GM12878 (cell line): ENCODE results near the gene SKAP1. TPM values are rescaled to one million over a fixed set of nuclear protein-coding genes. Genes with fewer than 3 reads are reported as not detected.

Experiments
- ATAC-seq: fragments of 200-7000 bp; cut with Tn5 transposase; 3 replicates; pipeline ENCODE4 v1.9.1; 2020; ENCODE audit warnings: mild to moderate bottlenecking, moderate library complexity
- BruUV-seq: library from RNA; stranded (reverse); fragments of 400-500 nt; replicated peaks from 2 replicates; lab custom pipeline; 2021; lab: Mats Ljungman, UMichigan
- CTCF ChIA-PET: fragments of 300-600 bp; sonication (Branson Sonifier 250); formaldehyde crosslinking; extraction: SDS; loops from one replicate; lab custom pipeline; 2021; ENCODE audit warnings: inconsistent platforms; lab: Yijun Ruan, JAX
- POLR2A ChIA-PET: fragments of 350-600 bp; formaldehyde crosslinking; extraction: SDS; loops from one replicate; lab custom pipeline; 2021; ENCODE audit warnings: inconsistent platforms; lab: Charles Lee
- RAD21 ChIA-PET: fragments of 300-600 bp; sonication (Branson Sonifier 250); formaldehyde crosslinking; loops from one replicate; lab custom pipeline; 2023; ENCODE audit warnings: antibody characterized with exemption; ENCODE audit not compliant: unreplicated experiment; lab: Charles Lee
- SMC1A ChIA-PET: fragments of 300-600 bp; sonication (Branson Sonifier 250); formaldehyde crosslinking; loops from one replicate; lab custom pipeline; 2023; ENCODE audit not compliant: unreplicated experiment, uncharacterized antibody; lab: Charles Lee
- DNase-seq: peaks from one replicate; pipeline ENCODE4 v3.0.0-alpha.2; 2011; ENCODE audit warnings: low read depth, low spot score
- FAIRE-seq: peaks from 3 replicates; lab custom pipeline; 2011; peaks lifted over from hg19 to GRCh38; lab: Jason Lieb, UNC
- H2AFZ ChIP-seq: 2 replicates; pipeline ENCODE4 v1.6.0; 2011; ENCODE audit warnings: low read depth, low read length, control low read depth; ENCODE audit not compliant: control insufficient read depth
- H3K27ac ChIP-seq: 2 replicates; pipeline ENCODE4 v1.5.1; 2011; ENCODE audit warnings: control low read depth; ENCODE audit not compliant: control insufficient read depth, insufficient read depth
- H3K27me3 ChIP-seq, 2 experiments: replicated peaks in 1 of 2; 2 replicates each; pipeline versions ENCODE4 v1.6.0 to v1.6.1; 2011; ENCODE audit warnings: low read length in 1 of 2; ENCODE audit not compliant: control insufficient read depth in 2 of 2, insufficient read depth in 2 of 2
- H3K36me3 ChIP-seq, 2 experiments: 2 replicates each; pipeline ENCODE4 v1.5.1; 2011; ENCODE audit warnings: low read length in 1 of 2; ENCODE audit not compliant: control insufficient read depth in 2 of 2, insufficient read depth in 2 of 2
- H3K4me1 ChIP-seq: 2 replicates; pipeline ENCODE4 v1.6.1; 2011; ENCODE audit warnings: mild to moderate bottlenecking, low read length, moderate library complexity, mixed read lengths; ENCODE audit not compliant: control insufficient read depth, insufficient read depth
- H3K4me2 ChIP-seq: 2 replicates; pipeline ENCODE4 v1.6.0; 2011; ENCODE audit warnings: control low read depth; ENCODE audit not compliant: control insufficient read depth, insufficient read depth
- H3K4me3 ChIP-seq: fragments of 200-600 bp; sonication (generic); 2 replicates; pipeline ENCODE4 v1.5.1; 2016
- H3K79me2 ChIP-seq: 2 replicates; pipeline ENCODE4 v1.6.0; 2011; ENCODE audit warnings: low read length; ENCODE audit not compliant: control insufficient read depth, insufficient read depth
- H3K9ac ChIP-seq: 2 replicates; pipeline ENCODE4 v1.8.0; 2011; ENCODE audit warnings: low read length, control low read depth, mixed read lengths; ENCODE audit not compliant: control insufficient read depth, insufficient read depth
- H3K9me3 ChIP-seq: replicated peaks from 3 replicates; pipeline ENCODE4 v1.5.1; 2011; ENCODE audit warnings: mild to moderate bottlenecking, low read length; ENCODE audit not compliant: control insufficient read depth, insufficient read depth
- H4K20me1 ChIP-seq: 2 replicates; pipeline ENCODE4 v1.6.0; 2011; ENCODE audit not compliant: control insufficient read depth, insufficient read depth
- BACH1 ChIP-seq: fragments of 450-650 bp; IDR thresholded peaks from 2 replicates; pipeline ENCODE4 v1.6.1; 2017; ENCODE audit warnings: mild to moderate bottlenecking, borderline replicate concordance
- BHLHE40 ChIP-seq, 2 experiments: fragments of 450-650 bp in 1 of 2; IDR thresholded peaks; 2 replicates each; pipeline ENCODE4 v1.6.1; 2011 to 2017; ENCODE audit warnings: low read depth in 2 of 2, borderline replicate concordance in 1 of 2, improper control_type of control experiment in 1 of 2, low read length in 1 of 2, mild to moderate bottlenecking in 1 of 2
- CHD2 ChIP-seq: IDR thresholded peaks from 2 replicates; pipeline ENCODE4 v1.6.1; 2011; ENCODE audit warnings: low read depth, low read length, improper control_type of control experiment, borderline replicate concordance
- CREM ChIP-seq: IDR thresholded peaks from 2 replicates; pipeline ENCODE4 v1.6.1; 2014; ENCODE audit warnings: antibody characterized with exemption, low read depth
- JUNB ChIP-seq: IDR thresholded peaks from 2 replicates; pipeline ENCODE4 v1.6.1; 2016; ENCODE audit warnings: antibody characterized with exemption, mild to moderate bottlenecking
- MTA3 ChIP-seq: IDR thresholded peaks from 2 replicates; pipeline ENCODE4 v1.6.1; 2012; ENCODE audit warnings: low read length, inconsistent platforms, borderline replicate concordance
- MXI1 ChIP-seq: fragments of 150-350 bp; IDR thresholded peaks from 2 replicates; pipeline ENCODE4 v1.6.1; 2011; ENCODE audit warnings: low read depth, mild to moderate bottlenecking, inconsistent platforms, low read length, improper control_type of control experiment
- MYB ChIP-seq: fragments of 150-350 bp; IDR thresholded peaks from 2 replicates; pipeline ENCODE4 v1.6.1; 2014; ENCODE audit warnings: mild to moderate bottlenecking, low read depth, low read length, borderline replicate concordance
- NBN ChIP-seq: fragments of 450-650 bp; IDR thresholded peaks from 2 replicates; pipeline ENCODE4 v1.6.1; 2016
- POLR2A ChIP-seq: IDR thresholded peaks from 2 replicates; pipeline ENCODE4 v1.6.1; 2011; ENCODE audit warnings: low read depth, mild to moderate bottlenecking, low read length
- RAD21 ChIP-seq: IDR thresholded peaks from 2 replicates; pipeline ENCODE4 v1.6.1; 2011; ENCODE audit warnings: mild to moderate bottlenecking, low read depth, low read length, moderate library complexity; ENCODE audit not compliant: insufficient read depth
- RBBP5 ChIP-seq: fragments of 200-600 bp; sonication (generic); conservative IDR thresholded peaks from 2 replicates; pipeline ENCODE4 v1.6.1; 2016
- TARDBP ChIP-seq: IDR thresholded peaks from 2 replicates; pipeline ENCODE4 v1.6.1; 2016; ENCODE audit warnings: borderline replicate concordance
- ZNF217 ChIP-seq: fragments of 450-650 bp; IDR thresholded peaks from 2 replicates; pipeline ENCODE4 v1.6.1; 2017; ENCODE audit warnings: antibody characterized with exemption, mild to moderate bottlenecking
- WGBS: methylation state at CpG from one replicate; pipeline ENCODE4 v1.1.6; 2016; ENCODE audit warnings: low lambda C conversion rate; ENCODE audit not compliant: insufficient replicate concordance, insufficient coverage; ENCODE audit errors: missing lambda C conversion rate; 5-methylcytosine and 5-hydroxymethylcytosine counted together
- in situ Hi-C: fragments of 300-500 bp; cut with MboI; formaldehyde crosslinking; loops from 9 replicates; pipeline ENCODE4 v1.14.3; 2018; ENCODE audit warnings: mixed read lengths
- intact Hi-C: fragments of 100-400 bp; cut with micrococcal nuclease; formaldehyde crosslinking; loops from one replicate; pipeline ENCODE4 v1.14.2; 2022; ENCODE audit not compliant: unreplicated experiment
- polyA plus RNA-seq, 11 experiments: library from polyadenylated mRNA; depleted of rRNA in 4 of 11; unstranded in 6 of 11; stranded (reverse) in 5 of 11; fragments of >200 nt; fragmentation: Nextera tagmentation in 4 of 11; fragmentation: Illumina TruSeq in 1 of 11; extraction: Ambion mirVana in 4 of 11; extraction: Trizol in 1 of 11; gene quantifications; 1 replicate in 1 of 11; 2 replicates in 10 of 11; pipeline versions ENCODE4 v1.2.1 to v1.2.3, GENCODE V29; 2011 to 2016; ENCODE audit warnings: inconsistent platforms in 2 of 11, missing spikeins in 2 of 11, low read depth in 1 of 11
- total RNA-seq, 4 experiments: library from RNA; depleted of rRNA in 3 of 4; stranded (reverse); fragments of >200 nt in 3 of 4; fragmentation: Illumina TruSeq in 1 of 4; extraction: Trizol in 1 of 4; gene quantifications; 2 replicates each; pipeline versions ENCODE4 v1.2.1 to v1.2.3, GENCODE V29; 2013 to 2021
- TF ChIP-seq, protein P1 (sequence below): IDR thresholded peaks from 2 replicates; pipeline ENCODE4 v1.6.1; 2011; ENCODE audit warnings: low read depth, low read length, improper control_type of control experiment, borderline replicate concordance
- TF ChIP-seq, protein P2 (sequence below): IDR thresholded peaks from 2 replicates; pipeline ENCODE4 v1.6.1; 2011; ENCODE audit warnings: low read depth, mild to moderate bottlenecking, low read length, moderate library complexity, borderline replicate concordance; ENCODE audit errors: extremely low read depth
- TF ChIP-seq, protein P3 (sequence below): fragments of 450-650 bp; IDR thresholded peaks from 2 replicates; pipeline ENCODE4 v1.6.1; 2017; ENCODE audit warnings: antibody characterized with exemption, mild to moderate bottlenecking, moderate library complexity
- TF ChIP-seq, protein P4 (sequence below): fragments of 450-650 bp; IDR thresholded peaks from 2 replicates; pipeline ENCODE4 v1.6.1; 2017; ENCODE audit warnings: mild to moderate bottlenecking

Gene SKAP1
- total and polyA plus RNA-seq, 10 of the 15 experiments (the other 5 are each of a cell fraction or from before 2014, with no cell fraction given): 17.1 to 97.6 (median 35.9) TPM

DNA sequence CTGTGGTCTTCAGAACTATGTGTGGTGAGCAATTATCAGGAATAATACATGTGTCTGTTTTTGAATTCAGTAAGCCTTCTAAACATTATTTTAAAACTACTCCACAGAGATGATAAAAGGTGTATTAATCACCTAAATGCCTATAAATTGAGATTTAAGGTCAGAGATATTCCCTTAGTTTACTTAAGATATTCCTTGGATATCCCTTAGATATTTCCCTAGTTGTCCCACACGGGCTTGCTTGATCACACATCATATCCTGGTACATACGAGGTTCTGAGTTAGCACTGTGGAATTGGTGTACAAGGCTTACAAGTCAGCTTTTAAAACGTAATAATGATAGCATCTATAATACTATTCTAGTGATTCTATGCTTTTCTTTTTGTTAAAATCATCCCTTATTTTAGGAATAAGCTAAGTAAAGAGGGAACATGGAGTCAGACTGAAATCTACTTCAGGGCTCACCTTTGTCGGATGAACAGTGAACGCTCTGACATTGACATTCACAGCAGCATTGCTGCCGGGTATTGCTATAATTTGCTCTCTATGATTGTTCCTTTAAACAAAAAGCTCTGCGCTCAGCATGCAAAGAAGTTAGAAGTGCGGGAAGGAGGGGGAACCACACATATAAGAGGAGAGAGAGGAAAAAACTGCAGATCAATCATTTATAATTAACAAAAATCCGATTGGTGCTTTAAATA, 136.5 kb downstream of the SKAP1 start (continued):
- TF ChIP-seq, protein P1, sequence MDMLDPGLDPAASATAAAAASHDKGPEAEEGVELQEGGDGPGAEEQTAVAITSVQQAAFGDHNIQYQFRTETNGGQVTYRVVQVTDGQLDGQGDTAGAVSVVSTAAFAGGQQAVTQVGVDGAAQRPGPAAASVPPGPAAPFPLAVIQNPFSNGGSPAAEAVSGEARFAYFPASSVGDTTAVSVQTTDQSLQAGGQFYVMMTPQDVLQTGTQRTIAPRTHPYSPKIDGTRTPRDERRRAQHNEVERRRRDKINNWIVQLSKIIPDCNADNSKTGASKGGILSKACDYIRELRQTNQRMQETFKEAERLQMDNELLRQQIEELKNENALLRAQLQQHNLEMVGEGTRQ: no peak

DNA sequence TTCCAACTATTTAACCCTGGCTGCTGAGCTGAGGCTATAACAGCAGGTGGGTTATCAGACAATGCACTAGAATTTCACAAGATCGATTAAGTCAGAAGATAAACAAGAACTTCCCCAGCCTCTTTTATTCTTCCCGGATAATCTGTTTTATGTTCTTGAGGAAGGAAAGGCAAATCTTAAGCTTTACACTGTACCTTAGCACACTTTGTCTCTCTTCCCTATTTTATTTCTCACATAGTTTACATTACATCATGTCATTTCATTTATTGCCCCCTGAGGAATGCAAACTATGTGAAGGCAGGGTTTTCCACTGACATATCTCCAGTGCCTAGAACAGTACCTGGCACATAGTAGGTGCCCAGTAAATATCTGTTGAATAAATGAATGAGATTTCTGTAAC, 139.6 kb downstream of the SKAP1 start:
- CTCF ChIA-PET: interaction anchor here (0.7 to 20.0 kb wide), 5 partner anchors 9 to 55 kb away, joined by 3 to 190 read pairs (median 4); no protein-coding TSS in a partner anchor
- RAD21 ChIA-PET: no interaction called here
- in situ Hi-C loops: no loop called here
- no peaks in the 10 kb centered on the region for H3K27me3 ChIP-seq
- no peak overlapping the region for H3K27ac ChIP-seq
- FAIRE-seq (no peak), DNase-seq (no peak), ATAC-seq (no peak)
- no TSS peak for BruUV-seq
- SMC1A ChIA-PET: interaction anchor here (1.0 to 2.2 kb wide), 4 partner anchors 11 to 124 kb away, joined by 3 to 7 read pairs (median 3); no protein-coding TSS in a partner anchor
- peaks cover 8% of the 10 kb centered on the region for H3K4me1 ChIP-seq
- no peak for TF ChIP-seq ZNF217
- TF ChIP-seq BACH1: no peak
- TF ChIP-seq NBN: no peak
- TF ChIP-seq CREM: no peak
- no peak for TF ChIP-seq POLR2A
- TF ChIP-seq RAD21: no peak
- TF ChIP-seq RBBP5: no peak
- no peak for TF ChIP-seq JUNB
- no peak for TF ChIP-seq MXI1
- TF ChIP-seq BHLHE40 (IDR thresholded peaks at IDR 0.05; ENCODE audit: borderline replicate concordance in 1 of 2, low read depth in 2 of 2, low read length in 1 of 2): no peak
- TF ChIP-seq CHD2: no peak
- TF ChIP-seq MTA3: no peak
- TF ChIP-seq, protein P2, sequence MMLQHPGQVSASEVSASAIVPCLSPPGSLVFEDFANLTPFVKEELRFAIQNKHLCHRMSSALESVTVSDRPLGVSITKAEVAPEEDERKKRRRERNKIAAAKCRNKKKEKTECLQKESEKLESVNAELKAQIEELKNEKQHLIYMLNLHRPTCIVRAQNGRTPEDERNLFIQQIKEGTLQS: no peak
- TF ChIP-seq, protein P3, sequence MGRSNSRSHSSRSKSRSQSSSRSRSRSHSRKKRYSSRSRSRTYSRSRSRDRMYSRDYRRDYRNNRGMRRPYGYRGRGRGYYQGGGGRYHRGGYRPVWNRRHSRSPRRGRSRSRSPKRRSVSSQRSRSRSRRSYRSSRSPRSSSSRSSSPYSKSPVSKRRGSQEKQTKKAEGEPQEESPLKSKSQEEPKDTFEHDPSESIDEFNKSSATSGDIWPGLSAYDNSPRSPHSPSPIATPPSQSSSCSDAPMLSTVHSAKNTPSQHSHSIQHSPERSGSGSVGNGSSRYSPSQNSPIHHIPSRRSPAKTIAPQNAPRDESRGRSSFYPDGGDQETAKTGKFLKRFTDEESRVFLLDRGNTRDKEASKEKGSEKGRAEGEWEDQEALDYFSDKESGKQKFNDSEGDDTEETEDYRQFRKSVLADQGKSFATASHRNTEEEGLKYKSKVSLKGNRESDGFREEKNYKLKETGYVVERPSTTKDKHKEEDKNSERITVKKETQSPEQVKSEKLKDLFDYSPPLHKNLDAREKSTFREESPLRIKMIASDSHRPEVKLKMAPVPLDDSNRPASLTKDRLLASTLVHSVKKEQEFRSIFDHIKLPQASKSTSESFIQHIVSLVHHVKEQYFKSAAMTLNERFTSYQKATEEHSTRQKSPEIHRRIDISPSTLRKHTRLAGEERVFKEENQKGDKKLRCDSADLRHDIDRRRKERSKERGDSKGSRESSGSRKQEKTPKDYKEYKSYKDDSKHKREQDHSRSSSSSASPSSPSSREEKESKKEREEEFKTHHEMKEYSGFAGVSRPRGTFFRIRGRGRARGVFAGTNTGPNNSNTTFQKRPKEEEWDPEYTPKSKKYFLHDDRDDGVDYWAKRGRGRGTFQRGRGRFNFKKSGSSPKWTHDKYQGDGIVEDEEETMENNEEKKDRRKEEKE: no peak
- no peak for TF ChIP-seq MYB
- TF ChIP-seq, protein P4, sequence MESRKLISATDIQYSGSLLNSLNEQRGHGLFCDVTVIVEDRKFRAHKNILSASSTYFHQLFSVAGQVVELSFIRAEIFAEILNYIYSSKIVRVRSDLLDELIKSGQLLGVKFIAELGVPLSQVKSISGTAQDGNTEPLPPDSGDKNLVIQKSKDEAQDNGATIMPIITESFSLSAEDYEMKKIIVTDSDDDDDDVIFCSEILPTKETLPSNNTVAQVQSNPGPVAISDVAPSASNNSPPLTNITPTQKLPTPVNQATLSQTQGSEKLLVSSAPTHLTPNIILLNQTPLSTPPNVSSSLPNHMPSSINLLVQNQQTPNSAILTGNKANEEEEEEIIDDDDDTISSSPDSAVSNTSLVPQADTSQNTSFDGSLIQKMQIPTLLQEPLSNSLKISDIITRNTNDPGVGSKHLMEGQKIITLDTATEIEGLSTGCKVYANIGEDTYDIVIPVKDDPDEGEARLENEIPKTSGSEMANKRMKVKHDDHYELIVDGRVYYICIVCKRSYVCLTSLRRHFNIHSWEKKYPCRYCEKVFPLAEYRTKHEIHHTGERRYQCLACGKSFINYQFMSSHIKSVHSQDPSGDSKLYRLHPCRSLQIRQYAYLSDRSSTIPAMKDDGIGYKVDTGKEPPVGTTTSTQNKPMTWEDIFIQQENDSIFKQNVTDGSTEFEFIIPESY: no peak
- TF ChIP-seq TARDBP: no peak
- intact Hi-C loops: no loop called here
- no peak overlapping the region for H2AFZ ChIP-seq
- H3K9ac ChIP-seq: no peak overlapping the region
- H3K4me3 ChIP-seq: no peak overlapping the region
- H3K9me3 ChIP-seq: no peaks in the 10 kb centered on the region
- no peak overlapping the region for H3K4me2 ChIP-seq
- WGBS: 50% methylated on average over 2 of the region's 2 CpGs
- H3K36me3 ChIP-seq: no peaks in the 10 kb centered on the region
- no peaks in the 10 kb centered on the region for H4K20me1 ChIP-seq
- POLR2A ChIA-PET: no interaction called here
- no peaks in the 10 kb centered on the region for H3K79me2 ChIP-seq
